B cell (primary cell): Measurements from ENCODE around the gene GRK6. TPM values are rescaled to one million over a fixed set of nuclear protein-coding genes. Genes with fewer than 3 reads are reported as not detected.

Experiments
- ATAC-seq: fragments of 200-7000 bp; cut with Tn5 transposase; one replicate; pipeline ENCODE4 v1.10.0; 2021; ENCODE audit warnings: low read depth, mild to moderate bottlenecking, moderate number of reproducible peaks, moderate library complexity
- CTCF ChIA-PET: fragments of 350-600 bp; sonication (Branson Sonifier 250); formaldehyde crosslinking; loops from one replicate; lab custom pipeline; 2021; ENCODE audit warnings: antibody characterized with exemption, inconsistent platforms; lab: Charles Lee
- POLR2A ChIA-PET: fragments of 350-600 bp; sonication (Branson Sonifier 250); formaldehyde crosslinking; loops from one replicate; lab custom pipeline; 2021; ENCODE audit warnings: antibody characterized with exemption; lab: Charles Lee
- DNase-seq: peaks from one replicate; pipeline ENCODE4 v3.0.0; 2013
- H2AFZ ChIP-seq: 2 replicates; pipeline ENCODE4 v1.6.1; 2012; ENCODE audit warnings: mild to moderate bottlenecking, low read depth, low read length; ENCODE audit not compliant: insufficient read depth, poor library complexity, severe bottlenecking
- H3K27ac ChIP-seq, 2 donors: 1 replicate in 1 of 2; 2 replicates in 1 of 2; pipeline ENCODE4 v1.5.1; 2012 to 2013; ENCODE audit warnings: low read length in 2 of 2, mild to moderate bottlenecking in 2 of 2, moderate library complexity in 1 of 2
- H3K27me3 ChIP-seq, 4 experiments: fragments of 200-600 bp in 1 of 4; sonication (generic) in 1 of 4; replicated peaks in 1 of 4; 1 replicate in 2 of 4; 2 replicates in 2 of 4; pipeline versions ENCODE4 v1.6.1 to v1.7.0; 2013 to 2016; ENCODE audit warnings: low read length in 3 of 4, mild to moderate bottlenecking in 2 of 4, mixed read lengths in 1 of 4, moderate library complexity in 1 of 4; ENCODE audit not compliant: insufficient read depth in 4 of 4, control insufficient read depth in 3 of 4; ENCODE audit errors: control extremely low read depth in 1 of 4
- H3K36me3 ChIP-seq, 2 experiments: replicated peaks in 1 of 2; 1 replicate in 1 of 2; 2 replicates in 1 of 2; pipeline versions ENCODE4 v1.6.1 to v1.7.1; 2013; ENCODE audit warnings: low read length in 1 of 2; ENCODE audit not compliant: insufficient read depth in 2 of 2, control insufficient read depth in 1 of 2; ENCODE audit errors: control extremely low read depth in 1 of 2, extremely low read depth in 1 of 2
- H3K4me1 ChIP-seq, 2 donors: fragments of 200-600 bp in 1 of 2; sonication (generic) in 1 of 2; 1 replicate in 1 of 2; 2 replicates in 1 of 2; pipeline versions ENCODE4 v1.5.1 to v1.6.1; 2013 to 2017; ENCODE audit warnings: low read length in 2 of 2; ENCODE audit not compliant: control insufficient read depth in 2 of 2, insufficient read depth in 2 of 2
- H3K4me2 ChIP-seq: replicated peaks from 2 replicates; pipeline ENCODE3; 2012; ENCODE audit warnings: mild to moderate bottlenecking, low read depth, low read length; ENCODE audit not compliant: poor library complexity, severe bottlenecking
- H3K4me3 ChIP-seq, 5 experiments: fragments of 200-600 bp in 1 of 5; sonication (generic) in 1 of 5; 1 replicate in 3 of 5; 2 replicates in 2 of 5; pipeline versions ENCODE4 v1.5.1 to v1.7.0; 2011 to 2016; ENCODE audit warnings: low read length in 4 of 5, mild to moderate bottlenecking in 4 of 5, low read depth in 2 of 5, control low read depth in 1 of 5, moderate library complexity in 1 of 5; ENCODE audit not compliant: insufficient read depth in 1 of 5; ENCODE audit errors: control extremely low read depth in 1 of 5, extremely low read depth in 1 of 5
- H3K79me2 ChIP-seq: fragments of 200-600 bp; sonication (generic); one replicate; pipeline ENCODE4 v1.6.0; 2016; ENCODE audit warnings: low read length; ENCODE audit not compliant: control insufficient read depth, insufficient read depth
- H3K9ac ChIP-seq: fragments of 200-600 bp; sonication (generic); 2 replicates; pipeline ENCODE4 v1.6.1; 2017; ENCODE audit warnings: mild to moderate bottlenecking, low read length, moderate library complexity
- H3K9me3 ChIP-seq, 3 donors: one replicate each; pipeline versions ENCODE4 v1.6.1 to v1.7.1; 2013; ENCODE audit warnings: low read length in 2 of 3; ENCODE audit not compliant: control insufficient read depth in 2 of 3, insufficient read depth in 1 of 3; ENCODE audit errors: control extremely low read depth in 1 of 3
- H4K20me1 ChIP-seq: 2 replicates; pipeline ENCODE4 v1.6.0; 2012; ENCODE audit warnings: mild to moderate bottlenecking, low read length; ENCODE audit not compliant: insufficient read depth, control insufficient read depth, poor library complexity, severe bottlenecking
- H3K27ac Mint-ChIP-seq: one replicate; pipeline ENCODE4 v1.8.0; 2021; ENCODE audit warnings: mixed read lengths
- H3K27me3 Mint-ChIP-seq: one replicate; pipeline ENCODE4 v1.8.0; 2021; ENCODE audit warnings: mixed read lengths
- H3K4me1 Mint-ChIP-seq: one replicate; pipeline ENCODE4 v1.8.0; 2021; ENCODE audit warnings: mixed read lengths
- H3K4me3 Mint-ChIP-seq: one replicate; pipeline ENCODE4 v1.8.0; 2021; ENCODE audit warnings: mixed read lengths
- H3K9me3 Mint-ChIP-seq: one replicate; pipeline ENCODE4 v1.8.0; 2022; ENCODE audit warnings: mixed read lengths; ENCODE audit not compliant: insufficient read depth
- EZH2 ChIP-seq: IDR thresholded peaks from 2 replicates; pipeline ENCODE4 v1.6.1; 2012; ENCODE audit warnings: borderline replicate concordance, low read depth, mild to moderate bottlenecking, moderate library complexity, low read length; ENCODE audit not compliant: insufficient read depth, poor library complexity, severe bottlenecking
- WGBS: methylation state at CpG from one replicate; pipeline ENCODE4 v1.1.5; 2013; ENCODE audit warnings: missing lambda C conversion rate; ENCODE audit not compliant: insufficient coverage; 5-methylcytosine and 5-hydroxymethylcytosine counted together
- intact Hi-C: fragments of 100-400 bp; cut with micrococcal nuclease; formaldehyde crosslinking; loops from one replicate; pipeline ENCODE4 v1.10.0; 2022
- polyA plus RNA-seq: library from polyadenylated mRNA; depleted of rRNA; stranded (reverse); fragments of >200 nt; gene quantifications from 2 replicates; pipeline ENCODE4 v1.2.3, GENCODE V29; 2012
- total RNA-seq, 2 donors: library from RNA; stranded (reverse); fragments of 120-200 nt in 1 of 2; gene quantifications; 1 replicate in 1 of 2; 2 replicates in 1 of 2; pipeline versions ENCODE4 v1.2.3 to v1.2.4, GENCODE V29; 2013 to 2022
- TF ChIP-seq, protein P1 (sequence below): fragments of 200-600 bp; IDR thresholded peaks from one replicate; pipeline ENCODE4 v1.8.0; 2022; ENCODE audit warnings: antibody characterized with exemption, mild to moderate bottlenecking

The GRK6 gene
- total and polyA plus RNA-seq, 2 donors (not counting 1 experiment from before 2014, with no cell fraction given), result 155 to 173 TPM

DNA sequence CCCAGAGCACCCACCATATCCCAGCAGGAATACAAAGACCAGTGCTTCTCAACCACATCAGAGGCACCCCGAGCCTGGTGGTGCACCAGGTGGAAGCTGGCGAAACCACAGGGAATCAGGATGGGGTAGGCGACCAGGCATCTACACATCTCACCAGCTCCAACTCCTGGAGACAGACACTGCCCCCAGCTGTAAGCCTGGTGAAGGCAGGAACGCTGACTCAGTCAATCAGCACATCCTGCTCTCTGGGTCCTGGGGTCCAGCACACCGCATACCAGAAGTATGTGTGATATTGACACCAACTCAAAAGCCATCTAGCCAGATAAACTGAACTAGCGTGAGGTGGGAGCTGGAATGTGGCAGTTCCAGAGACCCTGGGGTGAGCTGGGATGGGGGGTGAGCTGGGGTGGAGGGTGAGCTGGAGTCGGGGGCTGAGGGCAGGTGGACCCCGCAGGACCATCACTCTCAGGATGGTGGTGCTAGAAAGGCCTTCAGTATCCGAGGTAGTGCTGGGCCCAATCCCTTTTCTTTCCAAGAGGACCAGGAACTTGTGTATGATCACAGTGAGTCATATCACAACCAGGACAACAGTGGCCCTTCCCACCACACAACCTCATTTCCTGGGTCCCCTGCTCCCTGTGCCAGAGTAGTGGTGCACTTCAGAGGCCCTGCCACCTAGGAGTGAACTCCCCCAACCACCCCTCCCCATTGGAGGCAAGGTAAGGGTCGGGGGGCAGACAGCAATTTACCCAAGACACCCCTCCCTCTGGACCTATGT is 44.5 kb downstream of the GRK6 start:
- no peak overlapping the region for H3K27ac ChIP-seq
- H3K4me1 Mint-ChIP-seq, result peaks cover 15% of the 10 kb centered on the region
- no peak for ATAC-seq

More for the DNA sequence above, 44.5 kb downstream of the GRK6 start:
- ChIA-PET POLR2A (no interaction called here), CTCF (interaction anchor here (0.9 to 1.5 kb wide), 4 partner anchors 16 to 102 kb away, joined by 3 to 5 read pairs (median 4); no protein-coding TSS in a partner anchor)
- Histone ChIP-seq H3K4me2 (no peak overlapping the region), H3K79me2 (no peaks in the 10 kb centered on the region), H3K36me3 (no peaks in the 10 kb centered on the region), H3K27me3 (peaks cover 0 to 24% (median 7%) of the 10 kb centered on the region in 4 experiments), H3K4me3 (no peak overlapping the region), H2AFZ (no peak overlapping the region), H3K9me3 (no peaks in the 10 kb centered on the region), H4K20me1 (peaks cover 11% of the 10 kb centered on the region), H3K4me1 (peaks cover 7 to 15% of the 10 kb centered on the region in 2 donors), H3K9ac (no peak overlapping the region)
- intact Hi-C loops, result no loop called here
- no peak overlapping the region for H3K27ac Mint-ChIP-seq
- DNase-seq, result no peak
- WGBS, result 86% methylated on average over 3 of the region's 10 CpGs
- H3K4me3 Mint-ChIP-seq, result peak overlapping the region; percentile 45
- H3K27me3 Mint-ChIP-seq, result peaks cover 13% of the 10 kb centered on the region
- no peaks in the 10 kb centered on the region for H3K9me3 Mint-ChIP-seq
- TF ChIP-seq EZH2, result no peak
- TF ChIP-seq, protein P1, sequence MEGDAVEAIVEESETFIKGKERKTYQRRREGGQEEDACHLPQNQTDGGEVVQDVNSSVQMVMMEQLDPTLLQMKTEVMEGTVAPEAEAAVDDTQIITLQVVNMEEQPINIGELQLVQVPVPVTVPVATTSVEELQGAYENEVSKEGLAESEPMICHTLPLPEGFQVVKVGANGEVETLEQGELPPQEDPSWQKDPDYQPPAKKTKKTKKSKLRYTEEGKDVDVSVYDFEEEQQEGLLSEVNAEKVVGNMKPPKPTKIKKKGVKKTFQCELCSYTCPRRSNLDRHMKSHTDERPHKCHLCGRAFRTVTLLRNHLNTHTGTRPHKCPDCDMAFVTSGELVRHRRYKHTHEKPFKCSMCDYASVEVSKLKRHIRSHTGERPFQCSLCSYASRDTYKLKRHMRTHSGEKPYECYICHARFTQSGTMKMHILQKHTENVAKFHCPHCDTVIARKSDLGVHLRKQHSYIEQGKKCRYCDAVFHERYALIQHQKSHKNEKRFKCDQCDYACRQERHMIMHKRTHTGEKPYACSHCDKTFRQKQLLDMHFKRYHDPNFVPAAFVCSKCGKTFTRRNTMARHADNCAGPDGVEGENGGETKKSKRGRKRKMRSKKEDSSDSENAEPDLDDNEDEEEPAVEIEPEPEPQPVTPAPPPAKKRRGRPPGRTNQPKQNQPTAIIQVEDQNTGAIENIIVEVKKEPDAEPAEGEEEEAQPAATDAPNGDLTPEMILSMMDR, result no peak
